Keratinocyte (primary cell): ENCODE data around the gene LCORL. TPM values are rescaled to one million over a fixed set of nuclear protein-coding genes. Genes with fewer than 3 reads are reported as not detected.

ENCODE experiments used
- DNase-seq: peaks from one replicate; pipeline ENCODE4 v3.0.0-alpha.2; 2011; ENCODE audit warnings: low read depth, missing footprints, low spot score
- FAIRE-seq: peaks from 2 replicates; lab custom pipeline; 2011; peaks lifted over from hg19 to GRCh38; lab: Jason Lieb, UNC
- H2AFZ ChIP-seq: 2 replicates; pipeline ENCODE4 v1.6.0; 2012; ENCODE audit warnings: low read length, control low read depth, inconsistent platforms; ENCODE audit not compliant: control insufficient read depth
- H3K27ac ChIP-seq: 2 replicates; pipeline ENCODE4 v1.5.1; 2011; ENCODE audit warnings: low read length; ENCODE audit not compliant: control insufficient read depth, insufficient read depth
- H3K27me3 ChIP-seq: 3 replicates; pipeline ENCODE4 v1.6.0; 2011; ENCODE audit warnings: low read length; ENCODE audit not compliant: control insufficient read depth, insufficient read depth; ENCODE audit errors: extremely low read depth
- H3K36me3 ChIP-seq, 2 experiments: 2 replicates in 1 of 2; 3 replicates in 1 of 2; pipeline ENCODE4 v1.5.1; 2011; ENCODE audit warnings: low read length in 2 of 2, mild to moderate bottlenecking in 1 of 2; ENCODE audit not compliant: control insufficient read depth in 2 of 2, insufficient read depth in 2 of 2; ENCODE audit errors: extremely low read depth in 1 of 2
- H3K4me1 ChIP-seq: 3 replicates; pipeline ENCODE4 v1.5.1; 2011; ENCODE audit warnings: low read length; ENCODE audit not compliant: control insufficient read depth, insufficient read depth; ENCODE audit errors: extremely low read depth
- H3K4me2 ChIP-seq: 3 replicates; pipeline ENCODE4 v1.6.0; 2011; ENCODE audit warnings: low read depth, low read length; ENCODE audit not compliant: control insufficient read depth, insufficient read depth; ENCODE audit errors: extremely low read depth
- H3K4me3 ChIP-seq, 3 experiments: fragments of 200-600 bp in 1 of 3; sonication (generic) in 1 of 3; 2 replicates in 2 of 3; 3 replicates in 1 of 3; pipeline ENCODE4 v1.5.1; 2011 to 2016; ENCODE audit warnings: low read length in 3 of 3, mild to moderate bottlenecking in 3 of 3, control low read depth in 2 of 3, inconsistent platforms in 1 of 3, low read depth in 1 of 3, mixed read lengths in 1 of 3, mixed run types in 1 of 3, moderate library complexity in 1 of 3; ENCODE audit not compliant: control insufficient read depth in 2 of 3, insufficient read depth in 2 of 3; ENCODE audit errors: extremely low read depth in 1 of 3
- H3K79me2 ChIP-seq: 2 replicates; pipeline ENCODE4 v1.6.0; 2012; ENCODE audit warnings: low read length; ENCODE audit not compliant: control insufficient read depth, insufficient read depth
- H3K9ac ChIP-seq: 3 replicates; pipeline ENCODE4 v1.6.0; 2011; ENCODE audit warnings: low read length; ENCODE audit not compliant: control insufficient read depth, insufficient read depth; ENCODE audit errors: extremely low read depth
- H3K9me1 ChIP-seq: 3 replicates; pipeline ENCODE4 v1.6.0; 2011; ENCODE audit warnings: low read length; ENCODE audit not compliant: control insufficient read depth, insufficient read depth; ENCODE audit errors: extremely low read depth
- H3K9me3 ChIP-seq: 2 replicates; pipeline ENCODE4 v1.5.1; 2012; ENCODE audit warnings: low read depth, low read length; ENCODE audit not compliant: control insufficient read depth
- H4K20me1 ChIP-seq: 3 replicates; pipeline ENCODE4 v1.6.0; 2011; ENCODE audit warnings: low read length; ENCODE audit not compliant: control insufficient read depth, insufficient read depth; ENCODE audit errors: extremely low read depth
- EZH2 ChIP-seq: IDR thresholded peaks from one replicate; pipeline ENCODE4 v1.6.1; 2012; ENCODE audit warnings: inconsistent platforms, mild to moderate bottlenecking, low read length, moderate library complexity
- dilution Hi-C: fragments of 300-500 bp; cut with MboI; formaldehyde crosslinking; loops from one replicate; pipeline ENCODE4 v1.7.0; 2020; ENCODE audit warnings: low sequenced_read_pairs; ENCODE audit not compliant: extremely low pct_ligation_motif_present
- polyA plus RNA-seq, 5 experiments: library from polyadenylated mRNA; depleted of rRNA in 3 of 5; stranded (reverse) in 3 of 5; stranded (forward) in 1 of 5; unstranded in 1 of 5; fragments of >200 nt; gene quantifications; 1 replicate in 1 of 5; 2 replicates in 3 of 5; 3 replicates in 1 of 5; pipeline versions ENCODE4 v1.2.1 to v1.2.3, GENCODE V29; 2011 to 2012; ENCODE audit warnings: missing spikeins in 2 of 5, low read depth in 1 of 5, low replicate concordance in 1 of 5
- TF ChIP-seq, protein P1 (sequence below), 3 experiments: IDR thresholded peaks in 1 of 3; conservative IDR thresholded peaks in 1 of 3; optimal IDR thresholded peaks in 1 of 3; 2 replicates in 2 of 3; 3 replicates in 1 of 3; pipeline versions ENCODE3 to v1.5.1; 2011; ENCODE audit warnings: low read length in 3 of 3, mild to moderate bottlenecking in 3 of 3, moderate library complexity in 2 of 3, control low read depth in 1 of 3, inconsistent platforms in 1 of 3; ENCODE audit not compliant: insufficient read depth in 2 of 3; ENCODE audit errors: extremely low read depth in 1 of 3

Gene LCORL
- polyA plus RNA-seq, 1 donor (not counting 4 experiments of a cell fraction or from before 2014, with no cell fraction given): 3.3 TPM

DNA sequence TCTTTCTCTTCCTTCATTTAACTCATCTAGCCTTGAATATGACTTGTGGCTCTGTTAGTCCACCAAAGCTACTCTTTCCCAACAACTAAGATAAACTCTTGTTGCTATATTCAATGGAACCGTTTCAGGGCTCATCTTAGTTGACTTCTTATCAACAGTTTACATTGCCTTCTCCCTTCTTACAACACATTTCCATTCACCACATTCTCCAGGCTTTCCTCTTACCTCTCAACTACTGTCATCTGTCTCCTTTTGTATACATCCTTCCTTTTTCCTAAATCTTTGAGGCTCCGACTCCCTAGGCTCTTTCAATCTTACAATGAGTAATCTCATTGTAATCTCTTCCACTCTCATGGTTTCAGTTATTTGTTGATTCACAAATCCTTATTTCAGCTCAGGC, 152.2 kb downstream of the LCORL start:
- no peak overlapping the region for H3K9ac ChIP-seq
- dilution Hi-C loops: no loop called here

DNA sequence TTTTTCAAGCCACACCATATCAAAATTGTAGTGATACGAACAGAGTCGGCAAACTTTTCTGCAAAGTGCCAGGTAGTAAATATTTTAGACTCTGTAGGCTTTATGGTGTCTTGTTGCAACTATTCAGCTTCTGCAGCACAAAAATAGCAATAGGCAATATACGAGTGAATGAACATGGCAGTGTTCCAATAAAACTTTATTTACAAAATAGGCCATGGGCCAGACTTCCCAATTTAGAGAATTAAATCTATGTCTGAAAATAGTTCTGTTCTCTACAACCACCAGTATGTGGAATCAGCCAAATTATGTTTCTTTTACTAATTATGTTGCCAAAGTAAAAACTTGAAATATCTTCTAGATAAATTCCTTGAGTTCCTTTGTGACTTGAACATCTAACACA, 154.3 kb downstream of the LCORL start:
- Histone ChIP-seq H3K4me3 (no peak overlapping the region), H3K27ac (no peak overlapping the region), H3K27me3 (no peaks in the 10 kb centered on the region), H2AFZ (no peak overlapping the region), H3K4me1 (no peaks in the 10 kb centered on the region), H3K9ac (no peak overlapping the region), H3K9me1 (no peaks in the 10 kb centered on the region), H3K9me3 (no peaks in the 10 kb centered on the region), H3K79me2 (no peaks in the 10 kb centered on the region), H4K20me1 (no peaks in the 10 kb centered on the region), H3K4me2 (no peak overlapping the region), H3K36me3 (no peaks in the 10 kb centered on the region)
- no peak for FAIRE-seq
- dilution Hi-C loops: no loop called here
- TF ChIP-seq, protein P1, sequence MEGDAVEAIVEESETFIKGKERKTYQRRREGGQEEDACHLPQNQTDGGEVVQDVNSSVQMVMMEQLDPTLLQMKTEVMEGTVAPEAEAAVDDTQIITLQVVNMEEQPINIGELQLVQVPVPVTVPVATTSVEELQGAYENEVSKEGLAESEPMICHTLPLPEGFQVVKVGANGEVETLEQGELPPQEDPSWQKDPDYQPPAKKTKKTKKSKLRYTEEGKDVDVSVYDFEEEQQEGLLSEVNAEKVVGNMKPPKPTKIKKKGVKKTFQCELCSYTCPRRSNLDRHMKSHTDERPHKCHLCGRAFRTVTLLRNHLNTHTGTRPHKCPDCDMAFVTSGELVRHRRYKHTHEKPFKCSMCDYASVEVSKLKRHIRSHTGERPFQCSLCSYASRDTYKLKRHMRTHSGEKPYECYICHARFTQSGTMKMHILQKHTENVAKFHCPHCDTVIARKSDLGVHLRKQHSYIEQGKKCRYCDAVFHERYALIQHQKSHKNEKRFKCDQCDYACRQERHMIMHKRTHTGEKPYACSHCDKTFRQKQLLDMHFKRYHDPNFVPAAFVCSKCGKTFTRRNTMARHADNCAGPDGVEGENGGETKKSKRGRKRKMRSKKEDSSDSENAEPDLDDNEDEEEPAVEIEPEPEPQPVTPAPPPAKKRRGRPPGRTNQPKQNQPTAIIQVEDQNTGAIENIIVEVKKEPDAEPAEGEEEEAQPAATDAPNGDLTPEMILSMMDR (optimal IDR thresholded peaks at IDR 0.05 in 1 of 3, IDR thresholded peaks at IDR 0.05 in 1 of 3, conservative IDR thresholded peaks at IDR 0.05 in 1 of 3; ENCODE audit: extremely low read depth in 1 of 3, insufficient read depth in 2 of 3, low read length in 3 of 3): no peak
- TF ChIP-seq EZH2: no peak
- no peak for DNase-seq

More for the DNA sequence above, 152.2 kb downstream of the LCORL start:
- Histone ChIP-seq H3K9me3 (no peaks in the 10 kb centered on the region), H4K20me1 (no peaks in the 10 kb centered on the region), H3K9me1 (no peaks in the 10 kb centered on the region), H3K79me2 (no peaks in the 10 kb centered on the region), H3K4me3 (no peak overlapping the region), H3K27me3 (no peaks in the 10 kb centered on the region), H3K27ac (no peak overlapping the region), H3K36me3 (no peaks in the 10 kb centered on the region), H2AFZ (no peak overlapping the region), H3K4me1 (no peaks in the 10 kb centered on the region), H3K4me2 (no peak overlapping the region)
- FAIRE-seq (no peak), DNase-seq (no peak)
- TF ChIP-seq, protein P1 (optimal IDR thresholded peaks at IDR 0.05 in 1 of 3, IDR thresholded peaks at IDR 0.05 in 1 of 3, conservative IDR thresholded peaks at IDR 0.05 in 1 of 3; ENCODE audit: extremely low read depth in 1 of 3, insufficient read depth in 2 of 3, low read length in 3 of 3): no peak
- no peak for TF ChIP-seq EZH2
